Measurements from ENCODE around the gene OR6C65.
A peak's percentile ranks its signal among the peaks of the same experiment; 100 is the strongest.
"Not testable (repeated sequence)": the region's sequence is repeated elsewhere in the genome, so short reads cannot be mapped to it uniquely, and the experiment has no call there.

Gene OR6C65

GRCh38 chr12:55414889-55415288 is 14.6 kb downstream of the OR6C65 start:
- H3K9me3 ChIP-seq (ENCODE audit: insufficient read depth, low read length, severe bottlenecking); H3K79me2 ChIP-seq (ENCODE audit: insufficient read depth, low read length); H3K9ac ChIP-seq (ENCODE audit: low read depth, low read length); DNase-seq; H3K36me3 ChIP-seq (ENCODE audit: insufficient read depth, low read length); H3K4me3 ChIP-seq (ENCODE audit: low read depth in 1 of 2, low read length in 2 of 2); H3K4me1 ChIP-seq (ENCODE audit: insufficient read depth, low read length); H4K20me1 ChIP-seq (ENCODE audit: insufficient read depth, low read length); H3K4me2 ChIP-seq (ENCODE audit: insufficient read depth, low read length); H2AFZ ChIP-seq (ENCODE audit: low read depth, low read length); H3K27ac ChIP-seq (ENCODE audit: low read length): not testable (repeated sequence)
- ATAC-seq (ENCODE audit: insufficient read depth, low read depth): peak; percentile 84
- H3K27me3 ChIP-seq (ENCODE audit: insufficient read depth, low read length, poor library complexity): peaks cover 17% of the 10 kb centered on the region

- TF ChIP-seq CTCF (IDR thresholded peaks at IDR 0.05; ENCODE audit: borderline replicate concordance, extremely low read depth, low read length, poor library complexity, severe bottlenecking) (no peak), EZH2 (IDR thresholded peaks at IDR 0.05; ENCODE audit: borderline replicate concordance, low read depth, low read length, severe bottlenecking) (no peak)
- H3K4me2 ChIP-seq (ENCODE audit: insufficient read depth, low read length): no peak overlapping the region
- H3K9me3 ChIP-seq (ENCODE audit: insufficient read depth, low read length, severe bottlenecking): no peaks in the 10 kb centered on the region
- ATAC-seq (ENCODE audit: insufficient read depth, low read depth) (no peak), DNase-seq (no peak)
- H4K20me1 ChIP-seq (ENCODE audit: insufficient read depth, low read length): no peaks in the 10 kb centered on the region
- H3K27me3 ChIP-seq (ENCODE audit: insufficient read depth, low read length, poor library complexity): peaks cover 17% of the 10 kb centered on the region
- no peak overlapping the region for H2AFZ ChIP-seq (ENCODE audit: low read depth, low read length)
- H3K4me1 ChIP-seq (ENCODE audit: insufficient read depth, low read length): no peaks in the 10 kb centered on the region
- no peak overlapping the region for H3K9ac ChIP-seq (ENCODE audit: low read depth, low read length)
- H3K36me3 ChIP-seq (ENCODE audit: insufficient read depth, low read length): no peaks in the 10 kb centered on the region
- H3K27ac ChIP-seq (ENCODE audit: low read length): no peak overlapping the region
- no peak overlapping the region for H3K4me3 ChIP-seq (ENCODE audit: low read depth in 1 of 2, low read length in 2 of 2)
- no peaks in the 10 kb centered on the region for H3K79me2 ChIP-seq (ENCODE audit: insufficient read depth, low read length)
Observed at GRCh38 chr12:55416961-55417360, 16.6 kb downstream of the OR6C65 start.

GRCh38 chr12:55420307-55420962 is 20.1 kb downstream of the OR6C65 start:
- peaks cover 22% of the 10 kb centered on the region for H3K27me3 ChIP-seq (ENCODE audit: insufficient read depth, low read length, poor library complexity)

GRCh38 chr12:55425954-55426353 is 25.6 kb downstream of the OR6C65 start, which contains the start of gene OR6C76:
TSS of gene OR6C76 (plus strand) at chr12:55426254. CDS start at chr12:55426254, 0 bp downstream.
- no peaks in the 10 kb centered on the region for H4K20me1 ChIP-seq (ENCODE audit: insufficient read depth, low read length)
- TF ChIP-seq EZH2 (IDR thresholded peaks at IDR 0.05; ENCODE audit: borderline replicate concordance, low read depth, low read length, severe bottlenecking) (no peak), CTCF (IDR thresholded peaks at IDR 0.05; ENCODE audit: borderline replicate concordance, extremely low read depth, low read length, poor library complexity, severe bottlenecking) (no peak)
- no peak for ATAC-seq (ENCODE audit: insufficient read depth, low read depth)
- peaks cover 5% of the 10 kb centered on the region for H3K27me3 ChIP-seq (ENCODE audit: insufficient read depth, low read length, poor library complexity)
- H3K4me2 ChIP-seq (ENCODE audit: insufficient read depth, low read length): no peak within 1 kb of the TSS
- H3K9ac ChIP-seq (ENCODE audit: low read depth, low read length): no peak within 1 kb of the TSS
- H3K4me3 ChIP-seq (ENCODE audit: low read depth in 1 of 2, low read length in 2 of 2): no peak within 1 kb of the TSS
- H3K36me3 ChIP-seq (ENCODE audit: insufficient read depth, low read length): no peaks in the 10 kb centered on the region
- no peak for DNase-seq
- H3K79me2 ChIP-seq (ENCODE audit: insufficient read depth, low read length): no peaks in the 10 kb centered on the region
- H3K27ac ChIP-seq (ENCODE audit: low read length): no peak within 1 kb of the TSS
- H3K4me1 ChIP-seq (ENCODE audit: insufficient read depth, low read length): no peaks in the 10 kb centered on the region
- no peaks in the 10 kb centered on the region for H3K9me3 ChIP-seq (ENCODE audit: insufficient read depth, low read length, severe bottlenecking)
- no peak within 1 kb of the TSS for H2AFZ ChIP-seq (ENCODE audit: low read depth, low read length)

More at GRCh38 chr12:55420307-55420962, 20.1 kb downstream of the OR6C65 start:
- Histone ChIP-seq H3K4me2 (ENCODE audit: insufficient read depth, low read length) (no peak overlapping the region), H3K4me3 (ENCODE audit: low read depth in 1 of 2, low read length in 2 of 2) (no peak overlapping the region), H2AFZ (ENCODE audit: low read depth, low read length) (no peak overlapping the region), H3K36me3 (ENCODE audit: insufficient read depth, low read length) (no peaks in the 10 kb centered on the region), H3K9ac (ENCODE audit: low read depth, low read length) (no peak overlapping the region), H3K27ac (ENCODE audit: low read length) (no peak overlapping the region), H3K4me1 (ENCODE audit: insufficient read depth, low read length) (no peaks in the 10 kb centered on the region), H3K9me3 (ENCODE audit: insufficient read depth, low read length, severe bottlenecking) (no peaks in the 10 kb centered on the region), H3K79me2 (ENCODE audit: insufficient read depth, low read length) (no peaks in the 10 kb centered on the region), H4K20me1 (ENCODE audit: insufficient read depth, low read length) (no peaks in the 10 kb centered on the region)
- ATAC-seq (ENCODE audit: insufficient read depth, low read depth) (no peak), DNase-seq (no peak)
- TF ChIP-seq CTCF (IDR thresholded peaks at IDR 0.05; ENCODE audit: borderline replicate concordance, extremely low read depth, low read length, poor library complexity, severe bottlenecking) (no peak), EZH2 (IDR thresholded peaks at IDR 0.05; ENCODE audit: borderline replicate concordance, low read depth, low read length, severe bottlenecking) (no peak)
